GM12878 (cell line): Measurements from ENCODE around the gene UNKL. TPM values are rescaled to one million over a fixed set of nuclear protein-coding genes. Genes with fewer than 3 reads are reported as not detected.
A peak's percentile ranks its signal among the peaks of the same experiment; 100 is the strongest.

ENCODE experiments used
- ATAC-seq: fragments of 200-7000 bp; cut with Tn5 transposase; 3 replicates; pipeline ENCODE4 v1.9.1; 2020; ENCODE audit warnings: mild to moderate bottlenecking, moderate library complexity
- Bru-seq: library from RNA; stranded (reverse); fragments of 400-500 nt; gene quantifications from one replicate; lab custom pipeline; 2021; lab: Mats Ljungman, UMichigan
- BruChase-seq, 2 experiments: library from RNA; stranded (reverse); fragments of 400-500 nt; gene quantifications; one replicate each; lab custom pipeline; 2021; lab: Mats Ljungman, UMichigan
- BruUV-seq: library from RNA; stranded (reverse); fragments of 400-500 nt; replicated peaks from 2 replicates; lab custom pipeline; 2021; lab: Mats Ljungman, UMichigan
- CTCF ChIA-PET: fragments of 300-600 bp; sonication (Branson Sonifier 250); formaldehyde crosslinking; extraction: SDS; loops from one replicate; lab custom pipeline; 2021; ENCODE audit warnings: inconsistent platforms; lab: Yijun Ruan, JAX
- POLR2A ChIA-PET: fragments of 350-600 bp; formaldehyde crosslinking; extraction: SDS; loops from one replicate; lab custom pipeline; 2021; ENCODE audit warnings: inconsistent platforms; lab: Charles Lee
- RAD21 ChIA-PET: fragments of 300-600 bp; sonication (Branson Sonifier 250); formaldehyde crosslinking; loops from one replicate; lab custom pipeline; 2023; ENCODE audit warnings: antibody characterized with exemption; ENCODE audit not compliant: unreplicated experiment; lab: Charles Lee
- SMC1A ChIA-PET: fragments of 300-600 bp; sonication (Branson Sonifier 250); formaldehyde crosslinking; loops from one replicate; lab custom pipeline; 2023; ENCODE audit not compliant: unreplicated experiment, uncharacterized antibody; lab: Charles Lee
- DNase-seq: peaks from one replicate; pipeline ENCODE4 v3.0.0-alpha.2; 2011; ENCODE audit warnings: low read depth, low spot score
- FAIRE-seq: peaks from 3 replicates; lab custom pipeline; 2011; peaks lifted over from hg19 to GRCh38; lab: Jason Lieb, UNC
- H2AFZ ChIP-seq: 2 replicates; pipeline ENCODE4 v1.6.0; 2011; ENCODE audit warnings: low read depth, low read length, control low read depth; ENCODE audit not compliant: control insufficient read depth
- H3K27ac ChIP-seq: 2 replicates; pipeline ENCODE4 v1.5.1; 2011; ENCODE audit warnings: control low read depth; ENCODE audit not compliant: control insufficient read depth, insufficient read depth
- H3K27me3 ChIP-seq, 2 experiments: replicated peaks in 1 of 2; 2 replicates each; pipeline versions ENCODE4 v1.6.0 to v1.6.1; 2011; ENCODE audit warnings: low read length in 1 of 2; ENCODE audit not compliant: control insufficient read depth in 2 of 2, insufficient read depth in 2 of 2
- H3K36me3 ChIP-seq, 2 experiments: 2 replicates each; pipeline ENCODE4 v1.5.1; 2011; ENCODE audit warnings: low read length in 1 of 2; ENCODE audit not compliant: control insufficient read depth in 2 of 2, insufficient read depth in 2 of 2
- H3K4me1 ChIP-seq: 2 replicates; pipeline ENCODE4 v1.6.1; 2011; ENCODE audit warnings: mild to moderate bottlenecking, low read length, moderate library complexity, mixed read lengths; ENCODE audit not compliant: control insufficient read depth, insufficient read depth
- H3K4me2 ChIP-seq: 2 replicates; pipeline ENCODE4 v1.6.0; 2011; ENCODE audit warnings: control low read depth; ENCODE audit not compliant: control insufficient read depth, insufficient read depth
- H3K4me3 ChIP-seq: fragments of 200-600 bp; sonication (generic); 2 replicates; pipeline ENCODE4 v1.5.1; 2016
- H3K79me2 ChIP-seq: 2 replicates; pipeline ENCODE4 v1.6.0; 2011; ENCODE audit warnings: low read length; ENCODE audit not compliant: control insufficient read depth, insufficient read depth
- H3K9ac ChIP-seq: 2 replicates; pipeline ENCODE4 v1.8.0; 2011; ENCODE audit warnings: low read length, control low read depth, mixed read lengths; ENCODE audit not compliant: control insufficient read depth, insufficient read depth
- H3K9me3 ChIP-seq: replicated peaks from 3 replicates; pipeline ENCODE4 v1.5.1; 2011; ENCODE audit warnings: mild to moderate bottlenecking, low read length; ENCODE audit not compliant: control insufficient read depth, insufficient read depth
- H4K20me1 ChIP-seq: 2 replicates; pipeline ENCODE4 v1.6.0; 2011; ENCODE audit not compliant: control insufficient read depth, insufficient read depth
- BMI1 ChIP-seq: fragments of 450-650 bp; IDR thresholded peaks from 2 replicates; pipeline ENCODE4 v1.6.1; 2016; ENCODE audit warnings: mild to moderate bottlenecking, moderate library complexity, borderline replicate concordance
- EGR1 ChIP-seq, 2 experiments: IDR thresholded peaks; 1 replicate in 1 of 2; 2 replicates in 1 of 2; pipeline ENCODE4 v1.6.1; 2011 to 2012; ENCODE audit warnings: low read depth in 2 of 2, low read length in 2 of 2, borderline replicate concordance in 1 of 2, mild to moderate bottlenecking in 1 of 2, moderate library complexity in 1 of 2
- NFYB ChIP-seq: IDR thresholded peaks from 2 replicates; pipeline ENCODE4 v1.6.1; 2011; ENCODE audit warnings: low read depth, mild to moderate bottlenecking, low read length, improper control_type of control experiment, moderate library complexity; ENCODE audit not compliant: insufficient read depth
- NRF1 ChIP-seq: conservative IDR thresholded peaks from 2 replicates; pipeline ENCODE4 v1.6.1; 2011; ENCODE audit warnings: mild to moderate bottlenecking, low read depth, low read length, improper control_type of control experiment
- POLR2A ChIP-seq: IDR thresholded peaks from 2 replicates; pipeline ENCODE4 v1.6.1; 2011; ENCODE audit warnings: low read depth, mild to moderate bottlenecking, low read length
- SMAD1 ChIP-seq: fragments of 450-650 bp; IDR thresholded peaks from 2 replicates; pipeline ENCODE4 v1.6.1; 2018; ENCODE audit warnings: mild to moderate bottlenecking, low read depth; ENCODE audit not compliant: partially characterized antibody
- SMARCA5 ChIP-seq: fragments of 450-650 bp; IDR thresholded peaks from 2 replicates; pipeline ENCODE4 v1.6.1; 2017; ENCODE audit warnings: mild to moderate bottlenecking
- TAF1 ChIP-seq: IDR thresholded peaks from 2 replicates; pipeline ENCODE4 v1.6.1; 2011; ENCODE audit warnings: mild to moderate bottlenecking, low read depth, low read length, borderline replicate concordance
- ZNF687 ChIP-seq: fragments of 450-650 bp; IDR thresholded peaks from 2 replicates; pipeline ENCODE4 v1.6.1; 2017; ENCODE audit warnings: mild to moderate bottlenecking, moderate library complexity
- WGBS: methylation state at CpG from one replicate; pipeline ENCODE4 v1.1.6; 2016; ENCODE audit warnings: low lambda C conversion rate; ENCODE audit not compliant: insufficient replicate concordance, insufficient coverage; ENCODE audit errors: missing lambda C conversion rate; 5-methylcytosine and 5-hydroxymethylcytosine counted together
- in situ Hi-C: fragments of 300-500 bp; cut with MboI; formaldehyde crosslinking; loops from 9 replicates; pipeline ENCODE4 v1.14.3; 2018; ENCODE audit warnings: mixed read lengths
- intact Hi-C: fragments of 100-400 bp; cut with micrococcal nuclease; formaldehyde crosslinking; loops from one replicate; pipeline ENCODE4 v1.14.2; 2022; ENCODE audit not compliant: unreplicated experiment
- long read RNA-seq, 2 experiments: library from polyadenylated mRNA; unstranded; transcript quantifications; one replicate each; pipeline ENCODE4 v2.0.0, GENCODE V29; 2019 to 2020
- polyA minus RNA-seq, 3 experiments: library from RNA; depleted of rRNA, polyadenylated mRNA; stranded (reverse); fragments of >200 nt; gene quantifications; 2 replicates each; pipeline ENCODE4 v1.2.3, GENCODE V29; 2011
- polyA plus RNA-seq, 11 experiments: library from polyadenylated mRNA; depleted of rRNA in 4 of 11; unstranded in 6 of 11; stranded (reverse) in 5 of 11; fragments of >200 nt; fragmentation: Nextera tagmentation in 4 of 11; fragmentation: Illumina TruSeq in 1 of 11; extraction: Ambion mirVana in 4 of 11; extraction: Trizol in 1 of 11; gene quantifications; 1 replicate in 1 of 11; 2 replicates in 10 of 11; pipeline versions ENCODE4 v1.2.1 to v1.2.3, GENCODE V29; 2011 to 2016; ENCODE audit warnings: inconsistent platforms in 2 of 11, missing spikeins in 2 of 11, low read depth in 1 of 11
- total RNA-seq, 4 experiments: library from RNA; depleted of rRNA in 3 of 4; stranded (reverse); fragments of >200 nt in 3 of 4; fragmentation: Illumina TruSeq in 1 of 4; extraction: Trizol in 1 of 4; gene quantifications; 2 replicates each; pipeline versions ENCODE4 v1.2.1 to v1.2.3, GENCODE V29; 2013 to 2021
- TF ChIP-seq, protein P1 (sequence below): IDR thresholded peaks from 2 replicates; pipeline ENCODE4 v1.6.1; 2011; ENCODE audit warnings: low read depth, low read length, improper control_type of control experiment, borderline replicate concordance
- TF ChIP-seq, protein P2 (sequence below): fragments of 450-650 bp; conservative IDR thresholded peaks from 2 replicates; pipeline ENCODE4 v1.6.1; 2017; ENCODE audit warnings: mild to moderate bottlenecking, moderate library complexity

Gene UNKL
- 59.6 and 66.8 TPM in 2 replicates for total RNA-seq (2013; cell fraction: nucleolus; rRNA removed)
- total RNA-seq (2014; rRNA removed) (7.5 and 12.4 TPM in 2 replicates), total RNA-seq (2014; rRNA removed; fragmentation: Illumina TruSeq; extraction: Trizol) (3.5 and 5.4 TPM in 2 replicates), total RNA-seq (2021) (18.4 and 21.6 TPM in 2 replicates), polyA plus RNA-seq (2011; rRNA removed) (8.9 and 11.2 TPM in 2 replicates), polyA plus RNA-seq (2014; fragmentation: Illumina TruSeq; extraction: Trizol) (1.1 and 2.1 TPM in 2 replicates), polyA plus RNA-seq (2014; fragmentation: Nextera tagmentation; extraction: Ambion mirVana) (under 1 TPM; 0.40 to 0.57 TPM), polyA plus RNA-seq (2014; rRNA removed) (15.1 and 20.7 TPM in 2 replicates), polyA plus RNA-seq (2016; fragmentation: Nextera tagmentation; extraction: Ambion mirVana) (1 to 10 TPM; 8.6 to 9.6 TPM), polyA minus RNA-seq (2011; rRNA and poly(A)+ RNA removed) (4.3 and 6.6 TPM in 2 replicates), Bru-seq, nascent RNA (percentile 69 among the genes with signal in this experiment), BruChase-seq, experiment 1, labeled RNA remaining after a 6-hour chase (percentile 69 among the genes with signal in this experiment), BruChase-seq, experiment 2, labeled RNA remaining after a 2-hour chase (percentile 69 among the genes with signal in this experiment)
- 6.8 TPM for polyA plus RNA-seq (2011; ENCODE audit: low read depth)
- 8.2 and 12.7 TPM in 2 replicates for polyA plus RNA-seq (2011; cell fraction: cytosol; rRNA removed)
- polyA plus RNA-seq (2011; cell fraction: nucleus; rRNA removed) = 109 and 131 TPM in 2 replicates
- 10.9 and 18.3 TPM in 2 replicates for polyA plus RNA-seq (2012)
- 6.7 and 10.3 TPM in 2 replicates for polyA minus RNA-seq (2011; cell fraction: cytosol; rRNA and poly(A)+ RNA removed)
- 14.6 and 20.2 TPM in 2 replicates for polyA minus RNA-seq (2011; cell fraction: nucleus; rRNA and poly(A)+ RNA removed)
- long read RNA-seq, experiment 1, partial matches to known transcripts = 1 of 4 reads
- long read RNA-seq, experiment 1, other reads (novel, unspliced or antisense) = 0 of 4 reads
- long read RNA-seq, experiment 2, partial matches to known transcripts = 0 of 4 reads
- long read RNA-seq, experiment 2, other reads (novel, unspliced or antisense) = 4 of 4 reads

GRCh38 chr16:1414532-1415260 is at the start of gene UNKL:
TSS of gene UNKL (minus strand) at chr16:1414704. CDS start at chr16:1414691, 13 bp downstream.
- H3K36me3 ChIP-seq = peaks cover 0 to 1% of the 10 kb centered on the region in 2 experiments; a peak in 2 of 4 replicates
- in situ Hi-C loops = no loop called here
- no peak for DNase-seq
- H3K27me3 ChIP-seq = no peaks in the 10 kb centered on the region
- peak within 1 kb of the TSS; percentile 75 for H3K4me2 ChIP-seq
- ChIA-PET CTCF (no interaction called here), POLR2A (no interaction called here), RAD21 (interaction anchor here (1.1 kb wide), 1 partner anchor 51 kb away, joined by 3 read pairs; no protein-coding TSS in a partner anchor), SMC1A (no interaction called here)
- no peaks in the 10 kb centered on the region; the same call in 1 of the 2 replicates for H4K20me1 ChIP-seq
- BruUV-seq = no TSS peak
- intact Hi-C loops = no loop called here
- H3K9me3 ChIP-seq = no peaks in the 10 kb centered on the region
- 11% methylated on average over 13 of the region's 72 CpGs for WGBS
- H3K4me1 ChIP-seq = no peaks in the 10 kb centered on the region
- H3K79me2 ChIP-seq = peaks cover 16% of the 10 kb centered on the region
- ATAC-seq = peak; percentile 60
- FAIRE-seq = no peak
- H3K27ac ChIP-seq = peak within 1 kb of the TSS; percentile 76
- H2AFZ ChIP-seq = peak within 1 kb of the TSS; percentile 73
- peak within 1 kb of the TSS; percentile 87 for H3K9ac ChIP-seq
- TF ChIP-seq TAF1 (peak; percentile 48; the same call in 1 of the 2 replicates), NRF1 (peak; percentile 46), ZNF687 (0 out of 2 replicates have a peak, but pooled peaks have one; percentile 25), SMARCA5 (peak; percentile 10; the same call in 1 of the 2 replicates), NFYB (no peak), BMI1 (no peak), SMAD1 (no peak), POLR2A (peak; percentile 60; the same call in 1 of the 2 replicates), EGR1 (IDR thresholded peaks at IDR 0.05; ENCODE audit: borderline replicate concordance in 1 of 2, low read depth in 2 of 2, low read length in 2 of 2) (peak in 1 of 2 experiments; percentile 86; a peak in 2 of 3 replicates)
- TF ChIP-seq, protein P1, sequence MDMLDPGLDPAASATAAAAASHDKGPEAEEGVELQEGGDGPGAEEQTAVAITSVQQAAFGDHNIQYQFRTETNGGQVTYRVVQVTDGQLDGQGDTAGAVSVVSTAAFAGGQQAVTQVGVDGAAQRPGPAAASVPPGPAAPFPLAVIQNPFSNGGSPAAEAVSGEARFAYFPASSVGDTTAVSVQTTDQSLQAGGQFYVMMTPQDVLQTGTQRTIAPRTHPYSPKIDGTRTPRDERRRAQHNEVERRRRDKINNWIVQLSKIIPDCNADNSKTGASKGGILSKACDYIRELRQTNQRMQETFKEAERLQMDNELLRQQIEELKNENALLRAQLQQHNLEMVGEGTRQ = no peak
- TF ChIP-seq, protein P2, sequence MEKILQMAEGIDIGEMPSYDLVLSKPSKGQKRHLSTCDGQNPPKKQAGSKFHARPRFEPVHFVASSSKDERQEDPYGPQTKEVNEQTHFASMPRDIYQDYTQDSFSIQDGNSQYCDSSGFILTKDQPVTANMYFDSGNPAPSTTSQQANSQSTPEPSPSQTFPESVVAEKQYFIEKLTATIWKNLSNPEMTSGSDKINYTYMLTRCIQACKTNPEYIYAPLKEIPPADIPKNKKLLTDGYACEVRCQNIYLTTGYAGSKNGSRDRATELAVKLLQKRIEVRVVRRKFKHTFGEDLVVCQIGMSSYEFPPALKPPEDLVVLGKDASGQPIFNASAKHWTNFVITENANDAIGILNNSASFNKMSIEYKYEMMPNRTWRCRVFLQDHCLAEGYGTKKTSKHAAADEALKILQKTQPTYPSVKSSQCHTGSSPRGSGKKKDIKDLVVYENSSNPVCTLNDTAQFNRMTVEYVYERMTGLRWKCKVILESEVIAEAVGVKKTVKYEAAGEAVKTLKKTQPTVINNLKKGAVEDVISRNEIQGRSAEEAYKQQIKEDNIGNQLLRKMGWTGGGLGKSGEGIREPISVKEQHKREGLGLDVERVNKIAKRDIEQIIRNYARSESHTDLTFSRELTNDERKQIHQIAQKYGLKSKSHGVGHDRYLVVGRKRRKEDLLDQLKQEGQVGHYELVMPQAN = 0 out of 2 replicates have a peak, but pooled peaks have one; percentile 20
- H3K4me3 ChIP-seq = peak within 1 kb of the TSS; percentile 98
